Sigmoid colon (tissue), 7 donors: Measurements from ENCODE around the gene NSUN6. TPM values are rescaled to one million over a fixed set of nuclear protein-coding genes. Genes with fewer than 3 reads are reported as not detected.

Experiments used
- DNase-seq: peaks from one replicate; pipeline ENCODE4 v3.0.0-alpha.2; 2019
- H3K27ac ChIP-seq, 4 donors: fragments of 200-600 bp; sonication (generic); one replicate each; pipeline ENCODE4 v1.5.1; 2016 to 2019; ENCODE audit warnings: mild to moderate bottlenecking in 1 of 4
- H3K27me3 ChIP-seq, 3 donors: fragments of 200-600 bp; sonication (generic); one replicate each; pipeline ENCODE4 v1.5.1; 2019; ENCODE audit warnings: mild to moderate bottlenecking in 1 of 3
- H3K36me3 ChIP-seq, 4 donors: fragments of 200-600 bp; sonication (generic); one replicate each; pipeline ENCODE4 v1.5.1; 2016 to 2019
- H3K4me1 ChIP-seq, 4 donors: fragments of 200-600 bp; sonication (generic); one replicate each; pipeline ENCODE4 v1.5.1; 2017 to 2019
- H3K4me3 ChIP-seq, 4 donors: fragments of 200-600 bp; sonication (generic); one replicate each; pipeline ENCODE4 v1.5.1; 2017 to 2019; ENCODE audit warnings: mild to moderate bottlenecking in 2 of 4, moderate library complexity in 1 of 4
- H3K9me3 ChIP-seq, 4 donors: fragments of 200-600 bp in 3 of 4; sonication (generic) in 3 of 4; one replicate each; pipeline versions ENCODE4 v1.5.1 to v1.6.1; 2013 to 2019
- CTCF ChIP-seq, 4 experiments: fragments of 450-650 bp in 3 of 4; fragments of 200-600 bp in 1 of 4; IDR thresholded peaks; one replicate each; pipeline ENCODE4 v1.5.1; 2016 to 2019; ENCODE audit warnings: antibody characterized with exemption in 4 of 4, mild to moderate bottlenecking in 3 of 4, moderate library complexity in 2 of 4
- EP300 ChIP-seq, 4 donors: sonication (generic); formaldehyde crosslinking; IDR thresholded peaks; one replicate each; pipeline ENCODE4 v1.6.1; 2017; ENCODE audit warnings: antibody characterized with exemption in 4 of 4
- POLR2A ChIP-seq, 2 donors: fragments of 450-650 bp; IDR thresholded peaks; one replicate each; pipeline ENCODE4 v1.6.1; 2016; ENCODE audit warnings: antibody characterized with exemption in 2 of 2, mild to moderate bottlenecking in 2 of 2, moderate library complexity in 2 of 2
- POLR2AphosphoS5 ChIP-seq, 4 donors: sonication (generic); formaldehyde crosslinking; IDR thresholded peaks; one replicate each; pipeline ENCODE4 v1.6.1; 2017; ENCODE audit warnings: antibody characterized with exemption in 4 of 4
- WGBS, 2 donors: extraction: QIAGEN DNeasy Blood & Tissue Kit; methylation state at CpG; one replicate each; pipeline ENCODE4 v1.1.7; 2013; 5-methylcytosine and 5-hydroxymethylcytosine counted together
- intact Hi-C: fragments of 100-400 bp; cut with DNase I; formaldehyde crosslinking; loops from one replicate; pipeline ENCODE4 v1.15.1; 2023
- polyA plus RNA-seq, 3 donors: library from polyadenylated mRNA; stranded (reverse); fragments of 200-250 nt; gene quantifications; one replicate each; pipeline ENCODE4 v1.2.3, GENCODE V29; 2013
- total RNA-seq, 4 donors: library from RNA; depleted of rRNA; stranded (reverse); fragments of >200 nt; gene quantifications; one replicate each; pipeline ENCODE4 v1.1.0, GENCODE V29; 2016
- donor health status: healthy with polysubstance abuse.
- donor health status: Bipolar disorder and iron deficiency.
- donor health status: healthy.

NSUN6 gene
- total and polyA plus RNA-seq, 7 donors = 4.4 to 20.2 (median 7.3) TPM

- Histone ChIP-seq H3K4me1 (peaks cover 0 to 5% (median 2%) of the 10 kb centered on the region in 4 donors), H3K27ac (peak overlapping the region in 1 of 4 donors; percentile 41), H3K4me3 (no peak overlapping the region), H3K36me3 (peaks cover 7 to 40% (median 10%) of the 10 kb centered on the region in 4 donors), H3K9me3 (no peaks in the 10 kb centered on the region), H3K27me3 (no peaks in the 10 kb centered on the region)
- 77 to 85% methylated on average over 7 of the region's 7 CpGs for WGBS, 2 donors
- TF ChIP-seq CTCF (IDR thresholded peaks at IDR 0.05) = no peak
- no peak for TF ChIP-seq EP300 (IDR thresholded peaks at IDR 0.05)
- TF ChIP-seq POLR2A (IDR thresholded peaks at IDR 0.05) = no peak
- TF ChIP-seq POLR2AphosphoS5 (IDR thresholded peaks at IDR 0.05) = no peak
- intact Hi-C loops = no loop called here
- DNase-seq = no peak
Measured at GRCh38 chr10:18532881-18533535, 118.4 kb downstream of the NSUN6 start.

- H3K4me3 ChIP-seq = no peak overlapping the region
- H3K9me3 ChIP-seq = no peaks in the 10 kb centered on the region
- H3K27ac ChIP-seq = peak overlapping the region in 2 of 4 donors; percentile 15 to 50
- intact Hi-C loops = no loop called here
- peaks cover 0 to 19% (median 11%) of the 10 kb centered on the region in 4 donors for H3K4me1 ChIP-seq
- TF ChIP-seq POLR2A (IDR thresholded peaks at IDR 0.05) = no peak
- no peak for TF ChIP-seq CTCF (IDR thresholded peaks at IDR 0.05)
- no peak for TF ChIP-seq EP300 (IDR thresholded peaks at IDR 0.05)
- no peak for TF ChIP-seq POLR2AphosphoS5 (IDR thresholded peaks at IDR 0.05)
- DNase-seq = no peak
- peaks cover 0 to 4% (median 0%) of the 10 kb centered on the region in 4 donors for H3K36me3 ChIP-seq
- H3K27me3 ChIP-seq = no peaks in the 10 kb centered on the region
- 77 to 86% methylated on average over 3 of the region's 3 CpGs for WGBS, 2 donors
Measured at GRCh38 chr10:18528292-18528691, 123.1 kb downstream of the NSUN6 start.

DNA sequence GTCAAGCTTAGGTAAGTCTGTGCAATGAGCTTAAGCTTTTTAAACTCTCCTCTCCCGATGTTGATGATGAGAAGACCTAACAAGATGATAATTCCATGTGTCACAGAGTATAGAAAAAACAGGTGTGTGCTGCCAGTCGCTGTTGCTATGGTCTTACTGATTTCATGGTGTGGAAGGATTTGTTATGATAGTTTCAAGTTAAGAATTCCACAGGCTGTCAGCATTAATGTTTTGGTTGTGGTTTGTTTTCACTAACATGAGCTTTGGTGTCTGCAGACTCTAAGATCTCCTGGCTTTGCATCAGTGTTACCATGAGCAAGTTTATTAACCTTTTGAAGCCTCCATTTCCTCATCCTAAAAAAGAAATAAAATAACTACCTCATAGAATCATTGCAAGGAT lies 123.7 kb downstream of the NSUN6 start:
- intact Hi-C loops = no loop called here
- Histone ChIP-seq H3K4me3 (no peak overlapping the region), H3K36me3 (peaks cover 0 to 4% (median 0%) of the 10 kb centered on the region in 4 donors), H3K9me3 (no peaks in the 10 kb centered on the region), H3K4me1 (peaks cover 0 to 24% (median 11%) of the 10 kb centered on the region in 4 donors), H3K27ac (peak overlapping the region in 2 of 4 donors; percentile 15 to 50), H3K27me3 (no peaks in the 10 kb centered on the region)
- TF ChIP-seq POLR2AphosphoS5 (IDR thresholded peaks at IDR 0.05) (no peak), CTCF (IDR thresholded peaks at IDR 0.05) (no peak), EP300 (IDR thresholded peaks at IDR 0.05) (no peak), POLR2A (IDR thresholded peaks at IDR 0.05) (no peak)
- 76 to 87% methylated on average over 2 of the region's 2 CpGs for WGBS, 2 donors
- DNase-seq = no peak

- H3K27ac ChIP-seq = peak overlapping the region in 1 of 4 donors; percentile 73
- no peak overlapping the region for H3K4me3 ChIP-seq
- WGBS, 2 donors = 68 to 83% methylated on average over 2 of the region's 2 CpGs
- peaks cover 0 to 32% (median 18%) of the 10 kb centered on the region in 4 donors for H3K36me3 ChIP-seq
- intact Hi-C loops = no loop called here
- H3K9me3 ChIP-seq = no peaks in the 10 kb centered on the region
- DNase-seq = no peak
- no peaks in the 10 kb centered on the region for H3K27me3 ChIP-seq
- H3K4me1 ChIP-seq = peaks cover 0 to 24% (median 11%) of the 10 kb centered on the region in 4 donors
- TF ChIP-seq POLR2AphosphoS5 (IDR thresholded peaks at IDR 0.05) = no peak
- TF ChIP-seq POLR2A (IDR thresholded peaks at IDR 0.05) = no peak
Measured at GRCh38 chr10:18523858-18524257, 127.5 kb downstream of the NSUN6 start.

- peaks cover 0 to 19% (median 9%) of the 10 kb centered on the region in 4 donors for H3K4me1 ChIP-seq
- no peaks in the 10 kb centered on the region for H3K9me3 ChIP-seq
- peak overlapping the region in 2 of 4 donors; percentile 32 to 73 for H3K27ac ChIP-seq
- H3K27me3 ChIP-seq = no peaks in the 10 kb centered on the region
- no peak for DNase-seq
- TF ChIP-seq POLR2AphosphoS5 (IDR thresholded peaks at IDR 0.05) (no peak), POLR2A (IDR thresholded peaks at IDR 0.05) (no peak), EP300 (IDR thresholded peaks at IDR 0.05) (no peak), CTCF (IDR thresholded peaks at IDR 0.05) (no peak)
- intact Hi-C loops = no loop called here
- peaks cover 0 to 41% (median 21%) of the 10 kb centered on the region in 4 donors for H3K36me3 ChIP-seq
- 77 to 80% methylated on average over 1 of the region's 1 CpG for WGBS, 2 donors
- H3K4me3 ChIP-seq = no peak overlapping the region
Measured at GRCh38 chr10:18523025-18523424, 128.4 kb downstream of the NSUN6 start.
